ENCODE measurements around the gene GLCE.
"Not testable (repeated sequence)": the region's sequence is repeated elsewhere in the genome, so short reads cannot be mapped to it uniquely, and the experiment has no call there.

GLCE gene

GRCh38 chr15:69161079-69161877 lies 843 bp downstream of the GLCE start:
- peak; percentile 8 for DNase-seq

- no peak for DNase-seq
These were observed 1.4 kb downstream of the GLCE start for GRCh38 chr15:69161878-69162213.

- DNase-seq = no peak
These were observed 2.8 kb downstream of the GLCE start for GRCh38 chr15:69163141-69163669.

DNA sequence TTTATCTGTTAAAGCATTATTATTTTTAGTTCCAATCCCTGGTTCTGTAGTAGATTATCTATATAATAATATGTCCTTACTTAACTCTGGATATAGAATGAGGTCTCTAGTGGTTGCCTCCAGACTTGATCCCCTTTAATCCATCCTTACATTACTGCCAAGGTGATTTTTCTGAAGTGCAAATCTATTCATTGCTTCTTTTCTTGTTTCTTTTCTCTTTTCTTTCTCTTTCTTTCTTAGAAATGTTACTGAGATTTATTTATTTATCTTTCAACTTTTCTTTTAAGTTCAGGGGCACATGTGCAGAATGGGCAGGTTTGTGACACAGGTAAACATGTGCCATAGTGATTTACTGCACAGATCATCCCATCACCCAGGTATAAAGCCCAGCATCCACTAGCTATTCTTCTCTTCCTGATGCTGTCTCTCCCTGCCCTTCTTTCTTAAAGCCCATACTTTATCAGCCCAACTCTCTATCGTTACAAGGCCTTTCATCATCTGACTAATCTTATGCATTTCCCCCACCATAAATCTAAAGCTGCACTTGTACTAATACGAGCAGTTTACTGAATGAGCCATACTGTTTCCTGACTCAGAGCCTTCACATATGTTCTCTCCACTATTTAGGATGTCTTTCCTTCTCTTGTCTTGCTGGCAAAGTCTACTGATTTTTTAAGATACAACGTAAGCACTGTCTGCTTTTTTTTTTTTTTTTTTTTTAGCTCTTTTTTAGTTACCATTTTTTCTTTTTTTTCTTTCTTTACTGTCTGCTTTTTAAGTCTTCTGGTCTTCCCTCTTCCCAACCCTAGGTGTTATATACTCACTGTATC lies 4.6 kb downstream of the GLCE start:
- DNase-seq = no peak

DNA sequence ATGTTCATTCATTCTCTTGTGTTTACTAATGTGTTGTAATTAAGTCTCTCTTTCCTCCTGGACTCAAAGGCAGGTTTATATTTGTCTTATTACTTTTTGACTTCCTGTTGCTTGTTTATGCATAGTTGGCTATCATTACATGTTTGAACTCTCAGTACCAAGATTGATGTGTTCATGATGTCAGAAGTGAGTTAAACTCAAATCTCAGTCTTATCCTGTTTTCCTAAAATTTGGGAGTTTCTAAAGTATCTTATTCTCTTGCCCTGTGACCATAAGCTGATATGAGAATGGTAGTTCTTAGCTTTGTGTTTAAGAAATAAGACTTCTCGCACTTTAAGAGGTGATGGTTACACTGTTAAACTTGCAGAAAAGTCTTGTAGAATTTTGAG lies 5.2 kb downstream of the GLCE start:
- DNase-seq = no peak

DNA sequence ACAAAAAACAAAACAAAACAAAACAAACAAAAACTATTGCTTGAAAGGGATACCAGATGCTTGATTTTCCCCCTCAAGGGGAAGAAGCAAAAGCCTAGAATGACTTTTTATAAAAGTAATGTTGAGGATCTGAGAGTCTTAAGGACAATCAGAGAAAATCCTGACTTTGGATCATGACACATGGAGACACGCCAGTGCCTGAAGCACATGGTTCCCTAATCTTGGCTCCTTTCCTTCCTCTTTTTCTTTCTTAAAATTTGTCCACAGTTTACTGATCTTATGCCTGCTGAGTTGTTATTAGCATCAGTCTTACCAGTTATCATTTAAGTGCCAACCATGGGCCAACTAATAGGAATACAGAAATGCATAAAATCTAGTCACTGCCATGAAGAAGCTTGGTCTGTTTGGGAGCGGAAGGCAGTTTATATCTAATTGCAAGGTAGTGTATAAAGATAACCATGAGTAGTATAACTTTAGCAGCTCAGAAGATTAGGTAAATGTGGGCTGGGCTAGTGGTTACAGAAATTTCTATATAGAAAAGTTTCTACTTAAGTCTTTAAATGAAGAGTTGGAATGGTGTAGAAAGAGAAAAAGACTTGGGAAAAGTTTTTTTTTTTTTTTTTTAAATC lies 6.9 kb downstream of the GLCE start:
- no peak for DNase-seq

- DNase-seq = not testable (repeated sequence)
These were observed 7.9 kb downstream of the GLCE start for GRCh38 chr15:69168361-69168760.

- DNase-seq = not testable (repeated sequence)
These were observed 9.1 kb downstream of the GLCE start for GRCh38 chr15:69169540-69169939.

DNA sequence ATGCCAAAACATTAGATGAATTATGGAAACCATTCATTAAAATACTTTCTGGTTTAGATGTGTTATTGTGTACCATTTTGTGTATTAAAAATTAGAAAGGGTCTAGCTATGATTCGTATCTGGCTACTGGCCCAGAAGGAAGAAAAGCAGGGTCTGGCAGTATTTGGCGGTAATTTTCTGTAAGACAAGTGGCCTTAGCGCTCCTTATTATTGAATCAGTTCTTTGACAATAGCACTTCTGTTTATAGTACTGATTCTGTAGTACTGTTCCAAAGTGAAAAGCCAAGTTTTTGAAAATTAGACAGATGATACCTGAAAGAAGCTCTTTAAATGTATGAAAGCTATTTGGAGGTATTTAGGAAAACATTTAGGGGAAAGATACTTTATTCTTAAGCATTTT lies 10.2 kb downstream of the GLCE start:
- DNase-seq = no peak

GRCh38 chr15:69172847-69173246 lies 12.4 kb downstream of the GLCE start:
- DNase-seq = no peak

GRCh38 chr15:69175536-69175935 lies 15.1 kb downstream of the GLCE start:
- no peak for DNase-seq

- no peak for DNase-seq
These were observed 21.0 kb downstream of the GLCE start for GRCh38 chr15:69181424-69181823.

DNA sequence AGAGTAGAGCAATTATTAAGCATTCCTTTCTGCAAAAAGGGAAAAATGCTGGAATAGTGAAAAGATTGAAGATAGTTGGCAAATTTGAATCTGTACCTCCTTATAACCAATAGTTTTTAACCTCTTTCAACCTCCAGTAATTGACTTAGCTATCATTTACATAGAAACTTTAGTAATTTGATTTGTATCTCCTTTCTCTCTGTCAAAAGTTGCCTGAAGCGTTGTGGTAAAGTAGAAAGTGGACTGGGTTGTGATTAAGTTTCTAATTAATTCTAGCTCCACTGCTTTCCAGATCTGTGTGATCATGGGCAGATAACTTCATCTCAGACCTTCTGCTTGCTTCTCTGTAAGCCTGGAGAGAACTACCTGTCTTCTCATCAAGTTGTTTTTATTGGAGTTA lies 24.8 kb downstream of the GLCE start:
- DNase-seq = no peak

GRCh38 chr15:69185706-69186105 lies 25.3 kb downstream of the GLCE start:
- DNase-seq = no peak

DNA sequence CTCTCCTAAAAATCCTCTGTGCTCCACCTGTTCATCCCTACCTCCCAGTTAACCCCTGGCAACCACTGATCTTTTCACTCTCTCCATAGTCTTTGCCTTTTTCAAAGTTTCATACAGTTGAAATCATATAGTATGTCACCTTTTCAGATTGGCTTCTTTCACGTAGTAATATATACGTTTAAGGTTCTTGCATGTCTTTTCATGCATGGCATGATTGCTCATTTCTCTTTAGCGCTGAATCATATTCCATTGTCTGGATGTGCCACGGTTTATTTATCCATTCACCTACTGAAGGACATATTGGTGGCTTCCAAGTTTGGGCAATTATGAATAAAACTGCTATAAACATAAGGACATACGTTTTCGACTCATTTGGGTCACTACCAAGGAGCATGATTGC lies 28.7 kb downstream of the GLCE start:
- DNase-seq = no peak

GRCh38 chr15:69190091-69190490 lies 29.7 kb downstream of the GLCE start:
- no peak for DNase-seq

DNA sequence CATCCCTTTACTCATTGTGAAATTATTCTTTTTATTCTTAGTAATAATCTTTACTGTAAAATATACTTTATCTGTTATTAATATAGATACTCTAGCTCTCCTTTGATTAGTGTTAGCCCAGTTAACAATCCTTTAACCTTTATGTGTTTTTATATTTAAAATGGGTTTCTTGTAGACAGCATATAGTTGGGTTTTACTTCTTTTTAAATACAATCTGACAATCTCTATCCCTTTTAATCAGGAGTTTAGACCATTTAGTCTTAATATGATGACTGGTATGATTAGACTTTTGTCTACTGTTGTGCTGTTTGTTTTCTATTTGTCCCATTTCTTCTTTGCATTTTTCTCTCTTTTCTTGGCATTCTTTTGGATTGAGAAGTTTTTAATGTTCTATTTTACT lies 30.1 kb downstream of the GLCE start:
- DNase-seq = no peak

DNA sequence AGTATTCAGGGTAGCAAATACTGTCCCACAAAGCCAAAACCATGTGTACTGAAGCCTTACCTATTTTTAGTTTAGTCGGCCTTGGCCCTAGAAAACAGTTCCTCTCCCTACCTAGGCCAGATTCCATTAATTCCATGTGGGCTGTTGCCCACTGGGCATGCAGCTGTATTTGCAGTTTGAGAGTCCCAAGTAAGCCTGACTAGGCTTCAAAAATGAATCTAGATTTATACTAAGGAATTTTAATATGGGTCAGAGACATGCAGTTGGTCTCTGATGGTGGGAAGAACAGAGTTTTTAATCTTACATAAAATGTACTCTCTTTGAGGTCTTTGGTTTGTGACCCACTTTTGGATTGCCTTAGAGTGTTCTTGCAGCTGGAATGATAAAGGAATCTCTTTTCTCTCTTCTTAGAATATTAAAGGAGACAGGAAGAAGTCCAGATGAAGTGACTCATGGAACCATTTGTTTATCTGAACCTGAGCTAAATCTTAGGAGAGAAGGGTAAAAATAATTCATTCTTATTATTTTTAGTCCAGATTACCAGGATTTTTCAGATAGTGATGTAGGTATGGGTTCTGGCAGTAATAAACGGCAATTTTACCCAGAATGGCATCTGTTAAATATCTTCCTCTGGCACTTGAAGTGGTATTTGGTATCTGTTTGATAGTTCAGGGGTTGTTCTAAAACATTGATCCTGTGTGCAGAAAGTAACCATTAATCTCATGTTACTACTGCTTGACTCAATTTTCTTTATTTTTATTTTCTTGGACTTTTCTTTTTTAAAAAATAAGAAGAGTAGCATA lies 33.8 kb downstream of the GLCE start:
- DNase-seq = no peak

GRCh38 chr15:69194854-69195253 lies 34.4 kb downstream of the GLCE start:
- no peak for DNase-seq

GRCh38 chr15:69200832-69201745 lies 40.7 kb downstream of the GLCE start:
- no peak for DNase-seq

- no peak for DNase-seq
These were observed 45.6 kb downstream of the GLCE start for GRCh38 chr15:69206079-69206478.

DNA sequence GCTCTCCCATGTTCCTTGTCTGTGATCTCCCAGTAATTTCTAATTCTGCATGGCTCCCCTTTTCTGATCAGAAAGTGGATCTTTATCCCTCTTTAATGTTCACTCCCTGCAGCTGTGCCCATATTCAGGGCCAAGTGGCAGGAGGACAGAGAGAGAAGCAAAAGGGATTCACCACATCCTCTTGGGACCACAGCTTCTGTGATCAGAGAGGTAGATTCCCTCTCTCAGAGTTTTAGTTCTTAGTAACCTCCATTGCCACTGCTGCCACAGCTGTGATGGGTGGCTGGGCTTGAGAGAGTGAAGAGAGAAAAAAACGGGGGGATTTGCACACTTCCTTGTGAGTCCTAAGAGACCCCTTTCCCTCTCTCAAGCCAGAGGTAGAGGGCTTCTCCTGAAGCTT lies 49.2 kb downstream of the GLCE start:
- no peak for DNase-seq

Data from activated CD4-positive, alpha-beta T cell treated with anti-CD3 and anti-CD28 coated beads for 1 hour (primary cell).